Stomach (tissue), 9 donors: ENCODE measurements around the gene WIPI1. TPM values are rescaled to one million over a fixed set of nuclear protein-coding genes. Genes with fewer than 3 reads are reported as not detected.
A peak's percentile ranks its signal among the peaks of the same experiment; 100 is the strongest.

Experiments used
- DNase-seq, 2 donors: peaks; one replicate each; pipeline versions ENCODE4 v3.0.0 to v3.0.0-alpha.2; 2013 to 2019
- H3K27ac ChIP-seq, 5 donors: fragments of 200-600 bp in 4 of 5; sonication (generic) in 4 of 5; one replicate each; pipeline ENCODE4 v1.5.1; 2013 to 2019; ENCODE audit warnings: mild to moderate bottlenecking in 1 of 5, moderate library complexity in 1 of 5
- H3K27me3 ChIP-seq, 3 donors: fragments of 200-600 bp; sonication (generic); one replicate each; pipeline ENCODE4 v1.5.1; 2017 to 2019; ENCODE audit warnings: mixed run types in 1 of 3
- H3K36me3 ChIP-seq, 4 donors: fragments of 200-600 bp; sonication (generic); 1 replicate in 3 of 4; 2 replicates in 1 of 4; pipeline ENCODE4 v1.5.1; 2016 to 2019
- H3K4me1 ChIP-seq, 4 donors: fragments of 200-600 bp; sonication (generic); one replicate each; pipeline ENCODE4 v1.5.1; 2016 to 2019
- H3K4me3 ChIP-seq, 4 donors: fragments of 200-600 bp; sonication (generic) in 3 of 4; one replicate each; pipeline ENCODE4 v1.5.1; 2016 to 2019; ENCODE audit warnings: mild to moderate bottlenecking in 1 of 4
- H3K9me3 ChIP-seq, 4 donors: fragments of 200-600 bp; sonication (generic); one replicate each; pipeline ENCODE4 v1.5.1; 2016 to 2019
- EP300 ChIP-seq: sonication (generic); formaldehyde crosslinking; IDR thresholded peaks from one replicate; pipeline ENCODE4 v1.6.1; 2017; ENCODE audit warnings: antibody characterized with exemption
- POLR2A ChIP-seq, 4 donors: fragments of 450-650 bp; IDR thresholded peaks; one replicate each; pipeline ENCODE4 v1.6.1; 2016; ENCODE audit warnings: antibody characterized with exemption in 4 of 4, control low read depth in 2 of 4, mild to moderate bottlenecking in 1 of 4, moderate library complexity in 1 of 4
- POLR2AphosphoS5 ChIP-seq, 3 donors: sonication (generic); formaldehyde crosslinking; IDR thresholded peaks; one replicate each; pipeline ENCODE4 v1.6.1; 2016; ENCODE audit warnings: antibody characterized with exemption in 3 of 3
- WGBS, 5 donors: extraction: QIAGEN DNeasy Blood & Tissue Kit in 3 of 5; methylation state at CpG; one replicate each; pipeline versions ENCODE4 v1.1.5 to v1.1.7; 2013 to 2018; 5-methylcytosine and 5-hydroxymethylcytosine counted together
- intact Hi-C: fragments of 100-400 bp; cut with DNase I; formaldehyde crosslinking; loops from one replicate; pipeline ENCODE4 v1.15.1; 2023; ENCODE audit warnings: low total_unique reads
- polyA plus RNA-seq, 3 donors: library from polyadenylated mRNA; stranded (reverse); fragments of 200-250 nt; gene quantifications; one replicate each; pipeline ENCODE4 v1.2.3, GENCODE V29; 2013
- total RNA-seq, 5 donors: library from RNA; depleted of rRNA; stranded (reverse); fragments of >200 nt; gene quantifications; one replicate each; pipeline versions ENCODE4 v1.1.0 to v1.2.3, GENCODE V29; 2014 to 2016
- TF ChIP-seq, protein P1 (sequence below), 7 experiments: fragments of 450-650 bp in 4 of 7; fragments of 200-600 bp in 3 of 7; sonication (generic) in 3 of 7; IDR thresholded peaks; one replicate each; pipeline ENCODE4 v1.5.1; 2016 to 2019; ENCODE audit warnings: antibody characterized with exemption in 7 of 7, control low read depth in 2 of 7, mild to moderate bottlenecking in 1 of 7
- donor health status: healthy with polysubstance abuse.
- donor health status: Bipolar disorder and iron deficiency.
- donor health status: healthy.

Gene WIPI1
- total and polyA plus RNA-seq, 8 donors, result 8.2 to 99.1 (median 43.2) TPM

DNA sequence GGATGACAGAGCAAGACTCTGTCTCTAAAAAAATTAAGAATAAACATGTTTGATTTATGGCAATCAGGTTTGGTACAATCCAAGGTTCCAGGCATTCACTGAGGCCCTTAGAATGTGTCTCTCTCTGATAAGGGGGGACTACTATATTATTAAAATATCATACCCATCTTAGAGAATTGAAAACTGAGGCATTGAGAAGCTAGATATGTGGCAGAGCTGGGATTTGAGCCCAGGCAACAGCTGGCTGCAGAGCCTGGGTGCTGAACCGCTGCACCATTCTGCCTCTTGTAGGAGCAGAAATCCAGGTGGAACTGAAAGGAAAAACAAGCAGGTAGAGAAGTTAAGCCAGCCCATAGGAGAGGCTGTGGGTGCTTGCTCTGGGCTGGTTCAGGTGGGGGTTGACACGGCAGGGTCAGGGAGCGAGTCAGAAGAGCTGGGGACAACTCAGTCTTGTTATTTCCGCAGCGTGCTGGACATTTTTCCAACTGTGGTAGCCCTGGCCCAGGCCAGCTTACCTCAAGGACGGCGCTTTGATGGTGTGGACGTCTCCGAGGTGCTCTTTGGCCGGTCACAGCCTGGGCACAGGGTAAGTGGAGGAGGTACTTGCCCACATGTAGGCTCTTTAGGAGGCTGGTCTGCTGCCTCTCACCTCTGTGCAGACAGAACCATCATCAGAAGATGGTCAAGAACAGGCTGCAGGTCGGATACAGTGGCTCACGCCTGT is 62.5 kb downstream of the WIPI1 start:
- Histone ChIP-seq H3K4me3 (no peak overlapping the region), H3K27me3 (no peaks in the 10 kb centered on the region), H3K4me1 (peaks cover 5 to 14% (median 8%) of the 10 kb centered on the region in 4 donors), H3K36me3 (peaks cover 0 to 11% (median 4%) of the 10 kb centered on the region in 4 donors), H3K27ac (no peak overlapping the region), H3K9me3 (peaks cover 0 to 8% (median 8%) of the 10 kb centered on the region in 4 donors)
- intact Hi-C loops, result loop anchor here (10.0 kb wide), 1 partner anchor 130 kb away; no protein-coding TSS in a partner anchor
- TF ChIP-seq EP300, result no peak
- no peak for TF ChIP-seq POLR2AphosphoS5 (IDR thresholded peaks at IDR 0.05)
- TF ChIP-seq, protein P1, sequence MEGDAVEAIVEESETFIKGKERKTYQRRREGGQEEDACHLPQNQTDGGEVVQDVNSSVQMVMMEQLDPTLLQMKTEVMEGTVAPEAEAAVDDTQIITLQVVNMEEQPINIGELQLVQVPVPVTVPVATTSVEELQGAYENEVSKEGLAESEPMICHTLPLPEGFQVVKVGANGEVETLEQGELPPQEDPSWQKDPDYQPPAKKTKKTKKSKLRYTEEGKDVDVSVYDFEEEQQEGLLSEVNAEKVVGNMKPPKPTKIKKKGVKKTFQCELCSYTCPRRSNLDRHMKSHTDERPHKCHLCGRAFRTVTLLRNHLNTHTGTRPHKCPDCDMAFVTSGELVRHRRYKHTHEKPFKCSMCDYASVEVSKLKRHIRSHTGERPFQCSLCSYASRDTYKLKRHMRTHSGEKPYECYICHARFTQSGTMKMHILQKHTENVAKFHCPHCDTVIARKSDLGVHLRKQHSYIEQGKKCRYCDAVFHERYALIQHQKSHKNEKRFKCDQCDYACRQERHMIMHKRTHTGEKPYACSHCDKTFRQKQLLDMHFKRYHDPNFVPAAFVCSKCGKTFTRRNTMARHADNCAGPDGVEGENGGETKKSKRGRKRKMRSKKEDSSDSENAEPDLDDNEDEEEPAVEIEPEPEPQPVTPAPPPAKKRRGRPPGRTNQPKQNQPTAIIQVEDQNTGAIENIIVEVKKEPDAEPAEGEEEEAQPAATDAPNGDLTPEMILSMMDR (IDR thresholded peaks at IDR 0.05), result no peak
- TF ChIP-seq POLR2A (IDR thresholded peaks at IDR 0.05), result no peak
- 92 to 98% (median 94%) methylated on average over 9 to 12 of the region's 12 CpGs for WGBS, 5 donors
- DNase-seq, result no peak

DNA sequence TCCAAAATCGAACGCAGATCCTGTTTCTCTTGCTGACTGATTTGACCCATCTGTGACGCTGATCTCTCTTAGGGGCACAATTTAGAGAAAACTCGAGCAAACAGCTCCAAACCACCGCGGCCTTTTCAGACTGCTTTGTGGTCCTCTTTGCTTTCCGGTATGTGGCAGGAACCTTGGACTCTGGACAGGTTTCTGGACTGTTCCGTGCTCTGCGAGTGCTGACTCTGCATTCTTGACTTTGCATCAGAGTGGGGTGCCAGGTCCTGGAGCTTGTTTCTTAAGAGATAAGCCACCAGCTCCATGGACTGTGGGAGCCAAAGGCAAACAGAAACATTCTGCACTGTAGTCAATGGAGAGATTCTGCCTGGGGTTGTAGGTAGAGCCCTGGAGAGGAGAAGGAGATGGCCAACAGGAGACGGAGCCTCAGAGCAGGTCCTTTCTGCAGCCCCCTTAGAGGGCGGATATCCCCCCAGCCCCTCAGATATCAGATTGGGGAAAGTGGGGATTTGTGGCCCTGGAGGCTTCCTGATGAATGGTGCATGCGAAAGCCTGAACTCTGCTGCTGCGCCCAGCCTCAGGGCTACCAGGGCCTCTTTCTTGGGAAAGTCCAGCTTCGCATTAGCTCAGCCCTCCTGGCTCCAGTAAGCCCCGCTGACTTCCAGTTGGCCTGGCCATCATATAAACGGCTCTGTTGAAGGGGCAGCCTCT is 65.6 kb downstream of the WIPI1 start:
- WGBS, 5 donors, result 68 to 78% (median 73%) methylated on average over 16 of the region's 16 CpGs
- intact Hi-C loops, result loop anchor here (10.0 kb wide), 1 partner anchor 127 kb away; no protein-coding TSS in a partner anchor
- Histone ChIP-seq H3K27ac (peak overlapping the region in 1 of 5 donors; percentile 50), H3K4me1 (peaks cover 0 to 3% (median under 1%) of the 10 kb centered on the region in 4 donors), H3K27me3 (no peaks in the 10 kb centered on the region), H3K9me3 (peaks cover 0 to 8% (median 8%) of the 10 kb centered on the region in 4 donors), H3K36me3 (peaks cover 0 to 11% (median 4%) of the 10 kb centered on the region in 4 donors), H3K4me3 (no peak overlapping the region)
- no peak for DNase-seq
- TF ChIP-seq, protein P1 (IDR thresholded peaks at IDR 0.05), result no peak
- TF ChIP-seq EP300 (no peak), POLR2A (IDR thresholded peaks at IDR 0.05) (no peak), POLR2AphosphoS5 (IDR thresholded peaks at IDR 0.05) (no peak)

DNA sequence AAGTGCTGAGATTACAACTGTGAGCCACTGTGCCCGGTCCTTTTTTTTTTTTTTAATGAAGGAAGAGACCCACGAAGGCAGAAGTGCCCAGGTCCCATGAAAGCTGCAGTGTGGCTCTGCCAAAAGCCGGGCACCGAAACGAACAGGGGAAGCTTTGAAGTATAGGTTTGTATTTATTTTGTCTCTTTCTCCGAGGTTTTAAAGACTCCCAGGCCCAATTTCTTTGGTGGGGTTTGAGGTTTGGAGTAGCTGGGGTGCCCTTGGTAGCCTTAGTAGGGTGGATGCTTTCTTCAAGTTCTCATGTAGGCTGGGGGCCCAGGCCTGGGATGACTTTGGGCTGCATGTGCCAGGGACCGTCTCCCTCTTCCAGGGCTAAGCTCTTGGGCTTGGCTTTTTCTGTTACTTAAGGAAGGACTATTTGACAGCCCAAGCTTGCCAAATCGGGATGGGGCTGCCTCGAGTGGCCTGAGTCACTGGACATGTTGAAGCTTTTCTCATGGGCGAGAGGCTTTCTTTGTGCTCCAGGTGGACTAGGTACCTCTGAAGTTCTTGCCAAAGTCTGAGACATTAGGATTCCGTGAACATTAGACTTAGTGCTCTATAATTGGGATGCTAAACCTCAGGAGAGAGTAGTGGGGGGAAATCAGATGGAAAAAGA is 66.3 kb downstream of the WIPI1 start:
- peaks cover 0 to 8% (median 8%) of the 10 kb centered on the region in 4 donors for H3K9me3 ChIP-seq
- no peaks in the 10 kb centered on the region for H3K27me3 ChIP-seq
- TF ChIP-seq POLR2AphosphoS5 (IDR thresholded peaks at IDR 0.05) (no peak), POLR2A (IDR thresholded peaks at IDR 0.05) (no peak), EP300 (no peak)
- TF ChIP-seq, protein P1 (IDR thresholded peaks at IDR 0.05), result no peak
- peaks cover 0 to 11% (median 4%) of the 10 kb centered on the region in 4 donors for H3K36me3 ChIP-seq
- peak overlapping the region in 1 of 5 donors; percentile 50 for H3K27ac ChIP-seq
- peaks cover 0 to 8% (median 1%) of the 10 kb centered on the region in 4 donors for H3K4me1 ChIP-seq
- no peak overlapping the region for H3K4me3 ChIP-seq
- DNase-seq, result no peak
- intact Hi-C loops, result loop anchor here (10.0 kb wide), 1 partner anchor 126 kb away; no protein-coding TSS in a partner anchor
- WGBS, 5 donors, result 77 to 87% (median 85%) methylated on average over 11 of the region's 11 CpGs

DNA sequence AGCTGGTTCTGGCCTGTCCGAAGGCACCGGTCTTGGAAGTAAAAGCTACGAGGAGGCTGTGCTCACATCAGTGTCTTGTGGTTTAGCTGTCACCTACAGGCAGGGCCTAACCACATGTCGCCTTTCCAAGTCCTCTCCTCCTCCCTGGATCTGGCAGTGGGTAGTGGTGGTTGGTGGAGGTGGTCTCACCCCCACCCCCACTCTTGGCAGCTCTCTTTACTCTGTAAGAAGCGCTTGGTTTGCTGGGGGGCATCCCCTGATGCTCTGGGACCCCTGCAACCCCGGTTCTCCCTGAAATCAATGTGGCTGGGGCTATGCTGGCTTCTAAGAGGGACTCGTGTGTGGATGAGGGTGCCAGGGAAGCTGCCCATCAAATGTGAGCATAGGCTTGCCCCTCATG is 68.3 kb downstream of the WIPI1 start:
- Histone ChIP-seq H3K4me1 (peaks cover 0 to 12% (median 5%) of the 10 kb centered on the region in 4 donors), H3K27me3 (no peaks in the 10 kb centered on the region), H3K27ac (no peak overlapping the region), H3K36me3 (no peaks in the 10 kb centered on the region), H3K9me3 (no peaks in the 10 kb centered on the region), H3K4me3 (no peak overlapping the region)
- DNase-seq, result no peak
- WGBS, 5 donors, result 71 to 95% (median 82%) methylated on average over 6 to 7 of the region's 7 CpGs
- intact Hi-C loops, result no loop called here
- TF ChIP-seq POLR2A (IDR thresholded peaks at IDR 0.05) (no peak), EP300 (no peak), POLR2AphosphoS5 (IDR thresholded peaks at IDR 0.05) (no peak)
- TF ChIP-seq, protein P1 (IDR thresholded peaks at IDR 0.05), result no peak
